Measurements from ENCODE around the gene RAPGEF4. TPM values are rescaled to one million over a fixed set of nuclear protein-coding genes. Genes with fewer than 3 reads are reported as not detected.

RAPGEF4 gene
- total and polyA plus RNA-seq, 2 of the 13 experiments (the other 11 are each of a cell fraction or from before 2014, with no cell fraction given), result 0.78 to 0.91 TPM

DNA sequence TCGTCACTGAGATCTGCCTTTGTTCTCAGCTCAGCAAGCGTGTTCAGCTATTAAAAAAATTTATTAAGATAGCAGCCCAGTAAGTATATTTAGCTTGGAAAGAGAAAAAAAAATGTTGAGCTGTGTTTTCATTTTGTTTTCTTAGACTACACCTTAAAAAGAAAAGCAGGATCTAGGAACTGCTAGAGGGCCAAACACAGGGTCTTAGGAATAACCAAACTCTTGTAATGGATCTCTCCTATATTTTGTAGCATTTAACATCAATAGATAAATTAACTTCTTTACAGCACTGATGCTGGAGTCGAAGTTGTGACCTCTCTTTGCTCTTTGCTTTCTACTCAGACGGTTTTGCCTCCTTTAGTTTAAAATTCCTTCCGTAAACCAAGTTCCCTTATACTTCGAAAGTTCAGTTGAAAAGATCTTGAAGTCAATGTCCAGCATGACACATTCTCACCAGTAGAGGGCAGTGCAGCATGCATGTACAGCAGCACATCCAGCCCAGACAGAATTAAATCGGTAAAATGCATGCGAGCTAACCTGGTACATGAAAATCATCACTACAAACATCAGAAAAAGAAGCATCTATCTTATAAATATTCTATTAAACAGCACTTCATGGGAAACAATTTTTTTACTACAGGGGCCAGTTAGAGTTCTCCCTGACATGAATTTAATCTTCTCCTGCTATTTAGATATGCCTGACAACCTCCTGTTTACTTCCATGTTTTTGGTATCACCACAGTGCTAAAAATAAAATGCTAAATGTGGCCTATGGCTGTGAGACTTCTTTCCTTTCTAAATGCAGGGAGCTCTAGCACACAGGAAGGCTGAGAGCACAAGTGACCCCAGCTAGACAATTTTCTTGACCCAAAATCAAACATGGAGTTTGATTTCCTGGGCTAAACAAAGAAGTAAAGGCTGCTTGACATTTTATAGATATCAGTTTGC, 291.8 kb downstream of the RAPGEF4 start (continued):
- no peak for TF ChIP-seq ZNF256 (CRISPR knock-in tag; conservative IDR thresholded peaks at IDR 0.05)
- TF ChIP-seq ZFP1 (CRISPR knock-in tag; IDR thresholded peaks at IDR 0.05), result no peak
- TF ChIP-seq SAP130 (CRISPR knock-in tag; IDR thresholded peaks at IDR 0.05; ENCODE audit: low read depth), result 0 out of 2 replicates have a peak, but pooled peaks have one; percentile 10
- no peak for TF ChIP-seq ZKSCAN5 (CRISPR knock-in tag; IDR thresholded peaks at IDR 0.05)
- TF ChIP-seq, protein P1, sequence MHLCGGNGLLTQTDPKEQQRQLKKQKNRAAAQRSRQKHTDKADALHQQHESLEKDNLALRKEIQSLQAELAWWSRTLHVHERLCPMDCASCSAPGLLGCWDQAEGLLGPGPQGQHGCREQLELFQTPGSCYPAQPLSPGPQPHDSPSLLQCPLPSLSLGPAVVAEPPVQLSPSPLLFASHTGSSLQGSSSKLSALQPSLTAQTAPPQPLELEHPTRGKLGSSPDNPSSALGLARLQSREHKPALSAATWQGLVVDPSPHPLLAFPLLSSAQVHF (CRISPR knock-in tag; IDR thresholded peaks at IDR 0.05), result no peak
- peak; percentile 23; the same call in 1 of the 2 replicates for TF ChIP-seq GATAD2A (CRISPR knock-in tag; IDR thresholded peaks at IDR 0.05)
- TF ChIP-seq PPARG (CRISPR knock-in tag; conservative IDR thresholded peaks at IDR 0.05), result no peak
- TF ChIP-seq ZSCAN30 (CRISPR knock-in tag; IDR thresholded peaks at IDR 0.05), result no peak
- no peak for TF ChIP-seq FIP1L1 (IDR thresholded peaks at IDR 0.05; ENCODE audit: borderline replicate concordance, insufficient read depth, low read depth, low read length)
- TF ChIP-seq, protein P2, sequence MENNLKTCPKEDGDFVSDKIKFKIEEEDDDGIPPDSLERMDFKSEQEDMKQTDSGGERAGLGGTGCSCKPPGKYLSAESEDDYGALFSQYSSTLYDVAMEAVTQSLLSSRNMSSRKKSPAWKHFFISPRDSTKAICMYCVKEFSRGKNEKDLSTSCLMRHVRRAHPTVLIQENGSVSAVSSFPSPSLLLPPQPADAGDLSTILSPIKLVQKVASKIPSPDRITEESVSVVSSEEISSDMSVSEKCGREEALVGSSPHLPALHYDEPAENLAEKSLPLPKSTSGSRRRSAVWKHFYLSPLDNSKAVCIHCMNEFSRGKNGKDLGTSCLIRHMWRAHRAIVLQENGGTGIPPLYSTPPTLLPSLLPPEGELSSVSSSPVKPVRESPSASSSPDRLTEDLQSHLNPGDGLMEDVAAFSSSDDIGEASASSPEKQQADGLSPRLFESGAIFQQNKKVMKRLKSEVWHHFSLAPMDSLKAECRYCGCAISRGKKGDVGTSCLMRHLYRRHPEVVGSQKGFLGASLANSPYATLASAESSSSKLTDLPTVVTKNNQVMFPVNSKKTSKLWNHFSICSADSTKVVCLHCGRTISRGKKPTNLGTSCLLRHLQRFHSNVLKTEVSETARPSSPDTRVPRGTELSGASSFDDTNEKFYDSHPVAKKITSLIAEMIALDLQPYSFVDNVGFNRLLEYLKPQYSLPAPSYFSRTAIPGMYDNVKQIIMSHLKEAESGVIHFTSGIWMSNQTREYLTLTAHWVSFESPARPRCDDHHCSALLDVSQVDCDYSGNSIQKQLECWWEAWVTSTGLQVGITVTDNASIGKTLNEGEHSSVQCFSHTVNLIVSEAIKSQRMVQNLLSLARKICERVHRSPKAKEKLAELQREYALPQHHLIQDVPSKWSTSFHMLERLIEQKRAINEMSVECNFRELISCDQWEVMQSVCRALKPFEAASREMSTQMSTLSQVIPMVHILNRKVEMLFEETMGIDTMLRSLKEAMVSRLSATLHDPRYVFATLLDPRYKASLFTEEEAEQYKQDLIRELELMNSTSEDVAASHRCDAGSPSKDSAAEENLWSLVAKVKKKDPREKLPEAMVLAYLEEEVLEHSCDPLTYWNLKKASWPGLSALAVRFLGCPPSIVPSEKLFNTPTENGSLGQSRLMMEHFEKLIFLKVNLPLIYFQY (CRISPR knock-in tag; IDR thresholded peaks at IDR 0.05; ENCODE audit: borderline replicate concordance), result 0 out of 2 replicates have a peak, but pooled peaks have one; percentile 60
- no peak for TF ChIP-seq HOXD1 (CRISPR knock-in tag; IDR thresholded peaks at IDR 0.05)
- no peak for TF ChIP-seq ZNF230 (CRISPR knock-in tag; IDR thresholded peaks at IDR 0.05)
- TF ChIP-seq, protein P3, sequence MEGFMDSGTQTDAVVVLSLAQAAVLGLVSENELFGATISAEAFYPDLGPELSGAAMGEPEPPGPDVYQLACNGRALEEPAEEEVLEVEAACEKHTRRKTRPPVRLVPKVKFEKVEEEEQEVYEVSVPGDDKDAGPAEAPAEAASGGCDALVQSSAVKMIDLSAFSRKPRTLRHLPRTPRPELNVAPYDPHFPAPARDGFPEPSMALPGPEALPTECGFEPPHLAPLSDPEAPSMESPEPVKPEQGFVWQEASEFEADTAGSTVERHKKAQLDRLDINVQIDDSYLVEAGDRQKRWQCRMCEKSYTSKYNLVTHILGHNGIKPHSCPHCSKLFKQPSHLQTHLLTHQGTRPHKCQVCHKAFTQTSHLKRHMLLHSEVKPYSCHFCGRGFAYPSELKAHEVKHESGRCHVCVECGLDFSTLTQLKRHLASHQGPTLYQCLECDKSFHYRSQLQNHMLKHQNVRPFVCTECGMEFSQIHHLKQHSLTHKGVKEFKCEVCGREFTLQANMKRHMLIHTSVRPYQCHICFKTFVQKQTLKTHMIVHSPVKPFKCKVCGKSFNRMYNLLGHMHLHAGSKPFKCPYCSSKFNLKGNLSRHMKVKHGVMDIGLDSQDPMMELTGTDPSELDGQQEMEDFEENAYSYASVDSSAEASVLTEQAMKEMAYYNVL (CRISPR knock-in tag; IDR thresholded peaks at IDR 0.05; ENCODE audit: borderline replicate concordance), result no peak
- TF ChIP-seq ZNF605 (CRISPR knock-in tag; IDR thresholded peaks at IDR 0.05), result no peak
- TF ChIP-seq FOSL2 (CRISPR knock-in tag; IDR thresholded peaks at IDR 0.05), result peak; percentile 64
- no peak for TF ChIP-seq ZNF790 (CRISPR knock-in tag; IDR thresholded peaks at IDR 0.05; ENCODE audit: borderline replicate concordance)
- TF ChIP-seq RXRA (CRISPR knock-in tag; IDR thresholded peaks at IDR 0.05), result no peak
- TF ChIP-seq, protein P4, sequence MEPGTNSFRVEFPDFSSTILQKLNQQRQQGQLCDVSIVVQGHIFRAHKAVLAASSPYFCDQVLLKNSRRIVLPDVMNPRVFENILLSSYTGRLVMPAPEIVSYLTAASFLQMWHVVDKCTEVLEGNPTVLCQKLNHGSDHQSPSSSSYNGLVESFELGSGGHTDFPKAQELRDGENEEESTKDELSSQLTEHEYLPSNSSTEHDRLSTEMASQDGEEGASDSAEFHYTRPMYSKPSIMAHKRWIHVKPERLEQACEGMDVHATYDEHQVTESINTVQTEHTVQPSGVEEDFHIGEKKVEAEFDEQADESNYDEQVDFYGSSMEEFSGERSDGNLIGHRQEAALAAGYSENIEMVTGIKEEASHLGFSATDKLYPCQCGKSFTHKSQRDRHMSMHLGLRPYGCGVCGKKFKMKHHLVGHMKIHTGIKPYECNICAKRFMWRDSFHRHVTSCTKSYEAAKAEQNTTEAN (CRISPR knock-in tag; conservative IDR thresholded peaks at IDR 0.05), result no peak
- TF ChIP-seq SMC3 (IDR thresholded peaks at IDR 0.05; ENCODE audit: low read length), result peak; percentile 97
- no peak for TF ChIP-seq MXD4 (CRISPR knock-in tag; IDR thresholded peaks at IDR 0.05)
- TF ChIP-seq GLI4 (CRISPR knock-in tag; IDR thresholded peaks at IDR 0.05; ENCODE audit: borderline replicate concordance), result no peak
- TF ChIP-seq ERF (CRISPR knock-in tag; IDR thresholded peaks at IDR 0.05), result peak; percentile 72; the same call in 1 of the 2 replicates
- TF ChIP-seq ZNF10 (CRISPR knock-in tag; IDR thresholded peaks at IDR 0.05; ENCODE audit: borderline replicate concordance, low read depth), result no peak

Measured in HepG2 (cell line).